ENCODE data around the gene NOTCH3.

Gene NOTCH3

GRCh38 chr19:15212711-15213110, 11.9 kb upstream of the NOTCH3 start:
- Histone ChIP-seq H2AFZ (ENCODE audit: low read length, unreplicated experiment) (no peak overlapping the region), H3K27ac (ENCODE audit: low read depth, low read length) (no peak overlapping the region), H3K4me3 (ENCODE audit: low read depth, low read length) (no peak overlapping the region), H3K27me3 (ENCODE audit: insufficient read depth, low read length) (no peaks in the 10 kb centered on the region), H3K79me2 (ENCODE audit: control insufficient read depth, insufficient read depth, low read length, unreplicated experiment) (no peaks in the 10 kb centered on the region), H3K4me1 (ENCODE audit: control insufficient read depth, insufficient read depth, low read length, unreplicated experiment) (peaks cover 21% of the 10 kb centered on the region), H3K36me3 (ENCODE audit: insufficient read depth, low read length) (no peaks in the 10 kb centered on the region)

DNA sequence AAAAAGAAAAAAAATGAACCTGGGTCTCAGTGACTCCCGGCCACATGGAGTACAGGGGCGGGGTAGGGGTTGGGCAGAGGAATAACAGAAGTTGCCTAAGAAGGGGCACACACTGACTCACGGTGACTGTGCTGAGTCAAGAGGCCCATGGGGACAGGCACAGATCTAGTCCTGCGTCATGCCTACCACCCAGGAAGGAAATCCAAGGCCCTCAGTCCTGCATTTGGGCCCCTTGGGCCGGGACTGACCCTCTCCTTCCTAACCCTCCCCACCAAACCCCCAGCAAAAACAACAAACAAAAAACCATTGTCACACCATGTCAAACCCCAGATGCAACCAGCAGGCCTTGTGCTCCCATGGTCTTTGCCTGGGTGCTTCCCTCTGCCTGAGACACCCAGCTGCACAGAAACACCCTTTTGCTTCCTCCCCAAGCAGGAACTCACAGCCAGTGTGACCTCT, 9.6 kb upstream of the NOTCH3 start:
- no peaks in the 10 kb centered on the region for H3K27me3 ChIP-seq (ENCODE audit: insufficient read depth, low read length)
- no peaks in the 10 kb centered on the region for H3K79me2 ChIP-seq (ENCODE audit: control insufficient read depth, insufficient read depth, low read length, unreplicated experiment)
- H3K27ac ChIP-seq (ENCODE audit: low read depth, low read length) = peak overlapping the region; percentile 92
- peaks cover 21% of the 10 kb centered on the region for H3K4me1 ChIP-seq (ENCODE audit: control insufficient read depth, insufficient read depth, low read length, unreplicated experiment)
- no peaks in the 10 kb centered on the region for H3K36me3 ChIP-seq (ENCODE audit: insufficient read depth, low read length)
- no peak overlapping the region for H3K4me3 ChIP-seq (ENCODE audit: low read depth, low read length)
- H2AFZ ChIP-seq (ENCODE audit: low read length, unreplicated experiment) = no peak overlapping the region

- Histone ChIP-seq H3K4me1 (ENCODE audit: control insufficient read depth, insufficient read depth, low read length, unreplicated experiment) (peaks cover 6% of the 10 kb centered on the region), H2AFZ (ENCODE audit: low read length, unreplicated experiment) (no peak overlapping the region), H3K4me3 (ENCODE audit: low read depth, low read length) (peak overlapping the region; percentile 92; the same call in 1 of the 2 replicates), H3K27me3 (ENCODE audit: insufficient read depth, low read length) (no peaks in the 10 kb centered on the region), H3K36me3 (ENCODE audit: insufficient read depth, low read length) (no peaks in the 10 kb centered on the region), H3K79me2 (ENCODE audit: control insufficient read depth, insufficient read depth, low read length, unreplicated experiment) (no peaks in the 10 kb centered on the region), H3K27ac (ENCODE audit: low read depth, low read length) (no peak overlapping the region)
These were observed 704 bp upstream of the NOTCH3 start for GRCh38 chr19:15201374-15202023.

DNA sequence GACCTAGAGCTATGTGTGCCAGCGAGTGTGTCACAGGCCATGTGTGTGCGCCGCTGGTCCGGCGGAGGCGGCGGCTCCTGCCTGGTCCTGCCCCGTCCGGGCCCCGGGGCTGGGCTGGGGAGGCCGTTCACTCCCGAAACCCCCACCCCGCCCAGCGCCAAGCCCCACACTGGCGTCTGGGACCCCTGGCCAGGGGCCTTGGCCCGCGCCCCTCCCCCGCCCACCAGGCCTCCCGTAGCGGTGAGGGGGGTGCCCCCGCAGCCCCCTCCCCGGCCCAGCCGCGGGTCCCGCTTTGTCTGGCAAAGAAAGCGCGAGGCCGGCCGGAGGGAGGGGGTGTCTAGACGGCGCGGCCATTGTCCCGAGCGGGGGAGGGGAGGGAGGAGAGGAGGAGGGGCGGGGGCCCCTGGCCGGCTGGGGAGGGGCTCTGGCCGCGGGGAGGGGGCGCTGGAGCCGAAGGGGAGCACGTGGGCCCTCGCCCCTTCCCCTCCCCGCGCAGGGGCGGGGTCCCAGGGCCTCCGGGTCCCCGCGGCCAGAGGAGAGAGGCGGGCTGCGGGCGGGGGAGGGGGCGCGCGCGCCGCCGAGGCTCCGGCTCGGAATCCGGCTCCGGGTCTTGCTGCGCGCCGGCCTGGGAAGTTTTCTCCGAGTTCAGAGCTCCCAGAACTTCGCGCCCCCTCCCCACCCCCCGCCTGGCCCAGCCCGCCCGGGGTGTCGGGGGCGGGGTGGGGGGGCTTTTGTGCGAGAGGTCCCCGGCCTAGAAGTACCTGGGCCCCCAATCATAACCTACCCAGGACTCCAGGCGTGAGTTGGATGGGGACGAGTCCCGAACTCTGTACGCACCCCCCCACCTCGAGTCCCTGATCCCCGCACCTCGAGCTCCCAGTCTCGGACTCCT, 888 bp downstream of the NOTCH3 start:
- H3K27ac ChIP-seq (ENCODE audit: low read depth, low read length) = peak overlapping the region; percentile 48; the same call in 1 of the 2 replicates

DNA sequence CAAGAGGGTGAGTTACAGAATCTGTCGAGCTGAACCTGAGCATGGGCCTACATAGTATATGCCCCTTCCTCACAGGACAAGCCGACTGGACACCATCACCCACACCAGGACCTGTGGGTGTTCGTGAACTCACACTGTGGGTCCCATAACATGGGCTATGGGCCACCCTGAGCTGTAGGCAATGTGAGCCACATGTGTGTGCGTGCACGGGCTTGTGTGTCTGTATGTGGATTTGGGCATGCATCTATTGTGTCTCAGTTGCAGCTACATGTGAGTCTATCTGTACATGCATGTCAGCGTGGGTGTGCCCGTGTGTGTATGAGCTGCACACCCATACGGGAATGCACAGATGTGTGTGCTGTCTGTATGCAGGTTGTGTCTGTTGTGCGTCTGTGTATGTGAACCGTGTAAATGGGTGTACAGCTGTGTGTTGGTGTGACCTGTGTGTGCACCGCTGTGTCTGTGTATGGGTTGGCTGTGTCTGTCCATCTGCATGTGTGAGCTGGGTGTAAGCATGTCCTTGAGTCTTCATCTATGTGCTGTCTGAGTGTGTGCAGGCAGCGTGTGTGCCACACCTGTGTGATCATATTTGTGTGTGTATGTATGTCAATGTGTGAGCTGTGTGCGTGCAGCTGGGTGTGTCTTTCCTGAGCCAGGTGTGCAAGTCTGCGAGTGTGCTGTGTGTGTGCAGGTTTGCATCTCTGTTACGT, 1.7 kb downstream of the NOTCH3 start:
- Histone ChIP-seq H2AFZ (ENCODE audit: low read length, unreplicated experiment) (no peak overlapping the region), H3K27me3 (ENCODE audit: insufficient read depth, low read length) (no peaks in the 10 kb centered on the region), H3K4me1 (ENCODE audit: control insufficient read depth, insufficient read depth, low read length, unreplicated experiment) (peaks cover 13% of the 10 kb centered on the region), H3K4me3 (ENCODE audit: low read depth, low read length) (peak overlapping the region; percentile 92), H3K79me2 (ENCODE audit: control insufficient read depth, insufficient read depth, low read length, unreplicated experiment) (no peaks in the 10 kb centered on the region), H3K36me3 (ENCODE audit: insufficient read depth, low read length) (no peaks in the 10 kb centered on the region), H3K27ac (ENCODE audit: low read depth, low read length) (no peak overlapping the region)

More for the DNA sequence above, 888 bp downstream of the NOTCH3 start:
- H3K27me3 ChIP-seq (ENCODE audit: insufficient read depth, low read length) = no peaks in the 10 kb centered on the region
- H3K4me3 ChIP-seq (ENCODE audit: low read depth, low read length) = peak overlapping the region; percentile 92
- no peaks in the 10 kb centered on the region for H3K36me3 ChIP-seq (ENCODE audit: insufficient read depth, low read length)
- H2AFZ ChIP-seq (ENCODE audit: low read length, unreplicated experiment) = no peak overlapping the region
- H3K79me2 ChIP-seq (ENCODE audit: control insufficient read depth, insufficient read depth, low read length, unreplicated experiment) = no peaks in the 10 kb centered on the region
- H3K4me1 ChIP-seq (ENCODE audit: control insufficient read depth, insufficient read depth, low read length, unreplicated experiment) = peaks cover 9% of the 10 kb centered on the region

DNA sequence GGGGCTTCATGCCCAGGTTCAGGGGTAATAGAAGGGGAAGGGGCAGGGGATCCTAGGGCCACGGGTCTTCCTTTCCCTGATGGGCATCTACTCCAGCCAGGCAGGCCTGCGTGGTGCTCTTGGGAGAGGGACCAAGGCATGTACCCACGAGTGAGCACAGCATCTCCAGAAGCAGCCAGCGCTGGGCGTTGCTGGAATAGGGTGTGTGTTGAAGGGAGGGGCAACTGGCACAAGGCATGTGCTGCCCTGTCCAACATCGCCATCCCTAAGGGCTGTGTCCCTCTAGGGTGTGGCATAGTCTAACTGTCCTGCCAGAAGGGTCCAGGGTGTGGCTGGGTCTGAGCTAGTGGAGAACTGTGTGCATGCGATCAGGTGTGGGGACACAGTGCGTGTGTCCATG, 2.9 kb downstream of the NOTCH3 start:
- H3K4me3 ChIP-seq (ENCODE audit: low read depth, low read length) = no peak overlapping the region
- no peak overlapping the region for H3K27ac ChIP-seq (ENCODE audit: low read depth, low read length)
- no peaks in the 10 kb centered on the region; the same call in 1 of the 2 replicates for H3K36me3 ChIP-seq (ENCODE audit: insufficient read depth, low read length)
- H2AFZ ChIP-seq (ENCODE audit: low read length, unreplicated experiment) = no peak overlapping the region
- H3K4me1 ChIP-seq (ENCODE audit: control insufficient read depth, insufficient read depth, low read length, unreplicated experiment) = peaks cover 13% of the 10 kb centered on the region
- no peaks in the 10 kb centered on the region for H3K79me2 ChIP-seq (ENCODE audit: control insufficient read depth, insufficient read depth, low read length, unreplicated experiment)
- H3K27me3 ChIP-seq (ENCODE audit: insufficient read depth, low read length) = no peaks in the 10 kb centered on the region

DNA sequence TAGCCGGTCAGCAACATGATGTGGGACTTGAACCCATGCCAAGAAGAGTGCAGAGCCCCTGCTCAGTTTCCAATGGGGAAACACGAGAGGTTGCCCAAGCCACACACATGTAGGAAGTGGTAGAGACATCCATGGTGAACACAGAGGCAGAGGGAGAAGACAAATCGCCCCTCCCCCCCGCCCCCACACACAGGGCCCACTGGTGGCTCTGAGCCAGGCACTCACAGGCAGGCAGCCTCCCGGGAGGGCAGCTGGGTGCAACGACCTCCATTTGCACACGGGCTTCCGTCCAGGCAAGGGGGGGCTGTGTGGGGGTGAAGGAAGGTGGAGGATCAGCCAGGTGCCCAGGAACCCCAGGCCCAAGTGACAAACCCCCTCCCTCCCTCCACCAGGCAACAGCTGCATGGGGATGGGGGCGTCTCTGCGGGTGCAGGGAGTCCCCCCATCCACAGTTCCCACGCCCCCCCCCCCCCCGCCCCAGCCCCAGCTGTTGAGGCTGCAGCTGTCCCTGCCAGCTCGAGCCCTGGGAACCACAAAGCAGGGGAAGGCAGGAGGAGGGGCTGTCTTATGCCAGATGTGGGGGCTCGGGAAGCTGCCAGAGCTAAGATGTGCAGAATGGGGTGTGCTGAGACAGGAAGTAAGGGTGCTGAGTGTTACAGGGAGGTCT, 3.4 kb downstream of the NOTCH3 start:
- Histone ChIP-seq H3K36me3 (ENCODE audit: insufficient read depth, low read length) (no peaks in the 10 kb centered on the region; the same call in 1 of the 2 replicates), H3K4me1 (ENCODE audit: control insufficient read depth, insufficient read depth, low read length, unreplicated experiment) (peaks cover 13% of the 10 kb centered on the region), H3K4me3 (ENCODE audit: low read depth, low read length) (no peak overlapping the region), H2AFZ (ENCODE audit: low read length, unreplicated experiment) (no peak overlapping the region), H3K79me2 (ENCODE audit: control insufficient read depth, insufficient read depth, low read length, unreplicated experiment) (no peaks in the 10 kb centered on the region), H3K27me3 (ENCODE audit: insufficient read depth, low read length) (no peaks in the 10 kb centered on the region), H3K27ac (ENCODE audit: low read depth, low read length) (no peak overlapping the region)

DNA sequence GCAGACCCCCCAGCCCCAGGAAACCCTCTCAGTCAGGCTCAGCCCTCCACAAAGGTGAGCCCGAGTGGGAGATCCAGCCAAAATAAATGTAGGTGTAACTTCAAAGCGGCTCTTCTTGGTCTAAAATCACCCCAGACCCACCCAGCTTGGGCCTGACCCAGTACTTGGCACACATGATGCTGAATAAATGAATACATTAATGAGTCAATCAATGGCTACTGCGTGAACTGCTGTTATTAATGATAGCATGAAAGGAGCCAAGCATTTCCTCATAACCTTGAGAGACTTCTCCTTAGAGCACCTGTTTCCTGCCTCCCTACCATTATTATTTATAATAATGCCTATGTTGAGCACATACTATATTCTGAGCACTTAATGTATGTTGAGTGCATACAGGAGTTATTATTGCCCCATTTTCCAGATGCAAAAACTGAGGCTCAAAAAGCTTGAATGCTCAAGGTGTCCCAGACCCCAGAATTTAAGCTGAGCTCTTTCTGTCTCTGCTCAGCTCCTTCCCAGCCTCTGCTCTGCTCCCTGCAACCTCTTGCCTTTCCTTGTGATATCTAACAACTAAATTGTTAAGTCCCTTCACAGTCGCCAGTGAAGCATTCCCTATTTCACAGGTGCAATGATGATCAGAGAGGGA, 4.3 kb downstream of the NOTCH3 start:
- no peaks in the 10 kb centered on the region for H3K27me3 ChIP-seq (ENCODE audit: insufficient read depth, low read length)
- no peak overlapping the region for H3K4me3 ChIP-seq (ENCODE audit: low read depth, low read length)
- H3K4me1 ChIP-seq (ENCODE audit: control insufficient read depth, insufficient read depth, low read length, unreplicated experiment) = peaks cover 13% of the 10 kb centered on the region
- H2AFZ ChIP-seq (ENCODE audit: low read length, unreplicated experiment) = no peak overlapping the region
- H3K27ac ChIP-seq (ENCODE audit: low read depth, low read length) = no peak overlapping the region; the same call in 1 of the 2 replicates
- H3K36me3 ChIP-seq (ENCODE audit: insufficient read depth, low read length) = no peaks in the 10 kb centered on the region; the same call in 1 of the 2 replicates
- H3K79me2 ChIP-seq (ENCODE audit: control insufficient read depth, insufficient read depth, low read length, unreplicated experiment) = no peaks in the 10 kb centered on the region

DNA sequence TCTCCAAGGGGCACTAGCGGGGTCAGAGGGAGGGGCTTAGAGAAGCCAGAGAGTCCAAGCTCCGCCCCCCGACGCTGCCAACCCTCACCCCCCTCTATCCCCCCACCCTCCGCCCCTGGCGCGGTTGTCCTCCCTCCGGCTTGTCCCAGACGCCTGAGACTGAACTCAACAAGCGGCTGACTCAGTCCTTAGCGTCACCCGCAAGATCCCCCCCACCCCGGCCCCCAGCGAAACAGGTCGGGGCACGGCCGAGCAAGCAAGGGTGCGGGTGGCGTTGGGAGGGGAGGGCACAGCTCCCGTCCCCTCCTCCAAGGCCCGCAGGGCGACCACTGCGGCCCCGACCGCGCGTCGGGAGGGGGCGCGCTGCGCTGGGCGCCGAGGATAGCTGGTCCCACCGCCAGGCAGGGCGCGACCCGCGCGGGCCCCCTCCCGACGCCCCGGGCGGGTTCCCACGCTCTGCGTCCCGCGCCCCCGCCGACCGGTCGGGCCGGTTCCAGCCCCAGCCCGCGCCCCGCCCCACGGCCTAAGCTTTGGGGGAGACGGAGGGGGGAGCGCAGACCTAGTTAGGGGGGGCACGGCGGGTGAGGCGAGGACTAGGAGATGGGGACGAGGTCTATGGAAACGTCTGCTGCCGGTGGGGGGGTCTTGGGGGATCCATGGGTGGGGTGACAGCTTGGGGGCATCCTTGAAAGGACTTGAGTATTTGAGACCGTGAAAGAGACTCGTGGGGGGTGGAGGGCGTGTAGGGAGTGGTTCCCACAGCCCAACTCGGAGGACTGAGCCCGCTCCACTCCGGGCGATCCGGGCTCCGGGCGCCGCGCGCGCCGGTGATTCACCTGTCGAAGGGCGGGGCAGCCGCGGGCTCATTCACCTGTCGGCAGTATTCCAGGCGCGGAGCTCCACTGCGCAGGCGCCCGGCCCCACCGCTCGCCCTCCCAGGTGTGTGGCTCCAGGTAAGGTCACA, 5.1 kb downstream of the NOTCH3 start:
- H3K27ac ChIP-seq (ENCODE audit: low read depth, low read length) = peak overlapping the region; percentile 85
- H3K27me3 ChIP-seq (ENCODE audit: insufficient read depth, low read length) = no peaks in the 10 kb centered on the region
- peak overlapping the region; percentile 38 for H2AFZ ChIP-seq (ENCODE audit: low read length, unreplicated experiment)
- H3K36me3 ChIP-seq (ENCODE audit: insufficient read depth, low read length) = no peaks in the 10 kb centered on the region; the same call in 1 of the 2 replicates
- H3K79me2 ChIP-seq (ENCODE audit: control insufficient read depth, insufficient read depth, low read length, unreplicated experiment) = no peaks in the 10 kb centered on the region
- peak overlapping the region; percentile 65 for H3K4me3 ChIP-seq (ENCODE audit: low read depth, low read length)
- peaks cover 10% of the 10 kb centered on the region for H3K4me1 ChIP-seq (ENCODE audit: control insufficient read depth, insufficient read depth, low read length, unreplicated experiment)
